Heart right ventricle (tissue), 16 donors: ENCODE data around the gene ERBB3. TPM values are rescaled to one million over a fixed set of nuclear protein-coding genes. Genes with fewer than 3 reads are reported as not detected.
A peak's percentile ranks its signal among the peaks of the same experiment; 100 is the strongest.

Experiments
- ATAC-seq, 8 donors: fragments of 200-7000 bp; cut with Tn5 transposase; one replicate each; pipeline ENCODE4 v1.9.1; 2020; ENCODE audit warnings: mild to moderate bottlenecking in 8 of 8, moderate library complexity in 8 of 8, moderate number of reproducible peaks in 1 of 8
- DNase-seq, 2 donors: peaks; one replicate each; pipeline ENCODE4 v3.0.0-alpha.2; 2020
- H3K27ac ChIP-seq, 10 donors: fragments of 200-600 bp; sonication (generic) in 2 of 10; one replicate each; pipeline versions ENCODE4 v1.5.0 to v1.8.0; 2020 to 2022; ENCODE audit warnings: mild to moderate bottlenecking in 3 of 10
- H3K27me3 ChIP-seq, 7 donors: fragments of 200-600 bp; one replicate each; pipeline ENCODE4 v1.8.0; 2021 to 2022; ENCODE audit warnings: mild to moderate bottlenecking in 2 of 7
- H3K36me3 ChIP-seq, 9 donors: fragments of 200-600 bp; sonication (generic) in 1 of 9; one replicate each; pipeline versions ENCODE4 v1.5.0 to v1.8.0; 2020 to 2022; ENCODE audit warnings: mild to moderate bottlenecking in 2 of 9
- H3K4me1 ChIP-seq, 9 donors: fragments of 200-600 bp; sonication (generic) in 1 of 9; one replicate each; pipeline versions ENCODE4 v1.5.0 to v1.8.0; 2020 to 2022; ENCODE audit warnings: mild to moderate bottlenecking in 4 of 9
- H3K4me3 ChIP-seq, 10 donors: fragments of 200-600 bp; sonication (generic) in 2 of 10; one replicate each; pipeline versions ENCODE4 v1.5.0 to v1.8.0; 2020 to 2022; ENCODE audit warnings: mild to moderate bottlenecking in 7 of 10, moderate library complexity in 2 of 10
- H3K9me3 ChIP-seq, 11 donors: fragments of 200-600 bp in 10 of 11; sonication (generic) in 2 of 11; one replicate each; pipeline versions ENCODE4 v1.5.0 to v1.8.0; 2013 to 2022; ENCODE audit warnings: mild to moderate bottlenecking in 2 of 11, control low read depth in 1 of 11, moderate library complexity in 1 of 11
- CTCF ChIP-seq, 9 donors: fragments of 200-600 bp; sonication (generic) in 2 of 9; IDR thresholded peaks; one replicate each; pipeline versions ENCODE4 v1.5.0 to v1.8.0; 2021 to 2022; ENCODE audit warnings: antibody characterized with exemption in 9 of 9, mild to moderate bottlenecking in 5 of 9, moderate library complexity in 1 of 9
- WGBS, 2 donors: extraction: QIAGEN DNeasy Blood & Tissue Kit; methylation state at CpG; one replicate each; pipeline ENCODE4 v1.1.7; 2013; ENCODE audit warnings: inconsistent platforms in 1 of 2; 5-methylcytosine and 5-hydroxymethylcytosine counted together
- intact Hi-C, 10 donors: fragments of 100-400 bp; cut with DNase I; formaldehyde crosslinking; loops; one replicate each; pipeline versions ENCODE4 v1.11.1 to v1.14.2; 2022
- polyA plus RNA-seq, 2 donors: library from polyadenylated mRNA; stranded (reverse); fragments of 200-250 nt; gene quantifications; one replicate each; pipeline ENCODE4 v1.2.3, GENCODE V29; 2013
- total RNA-seq, 10 donors: library from RNA; stranded (reverse); fragmentation: NEBNext Ultra II Directional in 3 of 10; extraction: Animal tissue kit (Norgen Biotek cat#: 25700) in 3 of 10; gene quantifications; one replicate each; pipeline versions ENCODE4 v1.2.1 to v1.2.4, GENCODE V29; 2021 to 2023
- donor health status: Arrhythmogenic right ventricular cardiomyopathy.
- donor health status: ischemic (EF 13 %, LVEDD 7.1; RV severe dilation, severe dysfunction).
- donor health status: healthy with polysubstance abuse.
- donor health status: DM: no; HTN: yes; CAD: no.
- donor health status: DM: no; HTN: no; CAD: no.
- donor health status: ischemic (EF 25% LVEDD 6.9; RV normal size, moderate dysfunction).
- donor health status: ischemic (EF 25% LVEDD 5.7; RV mildly dilated, moderate dysfunction).
- donor health status: healthy.
- donor health status: DM: yes; HTN: yes; CAD: no.
- donor health status: Ischemic cardiomyopathy.
- donor health status: ischemic (EF 35%, LVEDD 5.7; RV mildly dilated, moderate dysfunction).
- donor health status: nonischemic (EF 11% LVEDD 7.7; RV severe dilation, severe dysfunction).
- donor health status: DM: yes; HTN: yes; CAD: no.
- donor health status: PGD.
- donor health status: ischemic (EF 29% LVEDD 5.4; RV normal size, mild dysfunction).
- donor health status: nonischemic (EF 23%, LVEDD 6.1; RV moderate dilation, normal function).

ERBB3 gene
- total and polyA plus RNA-seq, 12 donors = 0.80 to 7.8 (median 2.9) TPM

- Histone ChIP-seq H3K4me3 (no peak overlapping the region), H3K27me3 (no peaks in the 10 kb centered on the region), H3K36me3 (peaks cover 0 to 62% (median 32%) of the 10 kb centered on the region in 9 donors), H3K4me1 (peaks cover 8 to 56% (median 35%) of the 10 kb centered on the region in 9 donors), H3K27ac (peak overlapping the region in 7 of 10 donors; percentile 80 to 91 (median 82)), H3K9me3 (no peaks in the 10 kb centered on the region)
- WGBS, 2 donors = 92% methylated on average over 3 of the region's 3 CpGs
- no peak for TF ChIP-seq CTCF (IDR thresholded peaks at IDR 0.05)
- no peak for ATAC-seq
- intact Hi-C loops = no loop called here
- DNase-seq = no peak
Measured at GRCh38 chr12:56145217-56145616, 65.3 kb downstream of the ERBB3 start.

GRCh38 chr12:56146492-56147460, 66.8 kb downstream of the ERBB3 start:
- ATAC-seq = peak in 3 of 8 donors; percentile 7 to 33 (median 22)

GRCh38 chr12:56150563-56150962, 70.6 kb downstream of the ERBB3 start:
- Histone ChIP-seq H3K4me1 (peaks cover 7 to 44% (median 39%) of the 10 kb centered on the region in 9 donors), H3K27ac (peak overlapping the region in 2 of 10 donors; percentile 91 to 95), H3K36me3 (peaks cover 0 to 15% (median 0%) of the 10 kb centered on the region in 9 donors), H3K27me3 (no peaks in the 10 kb centered on the region), H3K4me3 (no peak overlapping the region), H3K9me3 (no peaks in the 10 kb centered on the region)
- intact Hi-C loops = no loop called here
- DNase-seq = no peak
- no peak for TF ChIP-seq CTCF (IDR thresholded peaks at IDR 0.05)
- no peak for ATAC-seq
- 65 to 72% methylated on average over 3 of the region's 3 CpGs for WGBS, 2 donors

More at GRCh38 chr12:56146492-56147460, 66.8 kb downstream of the ERBB3 start:
- DNase-seq = no peak
- intact Hi-C loops = no loop called here
- Histone ChIP-seq H3K4me1 (peaks cover 14 to 69% (median 48%) of the 10 kb centered on the region in 9 donors), H3K4me3 (no peak overlapping the region), H3K36me3 (peaks cover 0 to 49% (median 26%) of the 10 kb centered on the region in 9 donors), H3K9me3 (no peaks in the 10 kb centered on the region), H3K27ac (peak overlapping the region in 5 of 10 donors; percentile 4 to 62 (median 53)), H3K27me3 (no peaks in the 10 kb centered on the region)
- 62 to 69% methylated on average over 13 of the region's 13 CpGs for WGBS, 2 donors
- no peak for TF ChIP-seq CTCF (IDR thresholded peaks at IDR 0.05)

GRCh38 chr12:56151672-56152131, 71.7 kb downstream of the ERBB3 start:
- H3K36me3 ChIP-seq = peaks cover 0 to 16% (median 0%) of the 10 kb centered on the region in 9 donors
- H3K27me3 ChIP-seq = no peaks in the 10 kb centered on the region
- no peaks in the 10 kb centered on the region for H3K9me3 ChIP-seq
- DNase-seq = no peak
- intact Hi-C loops = loop anchor here in 1 of 10 donors (2.0 kb wide), 1 partner anchor 37 kb away; the partner anchor contains the start of gene SMARCC2
- peak overlapping the region; percentile 89 to 97 (median 93) for H3K27ac ChIP-seq
- H3K4me1 ChIP-seq = peaks cover 3 to 41% (median 35%) of the 10 kb centered on the region in 9 donors
- H3K4me3 ChIP-seq = peak overlapping the region; percentile 38 to 85 (median 69)
- ATAC-seq = peak; percentile 16 to 46 (median 28)
- WGBS, 2 donors = 6 to 11% methylated on average over 12 of the region's 12 CpGs
- peak in 5 of 9 donors; percentile 21 to 38 (median 34) for TF ChIP-seq CTCF (IDR thresholded peaks at IDR 0.05)
